D721Med (cell line): Measurements from ENCODE around the gene KSR1.

ENCODE experiments used
- DNase-seq: peaks from one replicate; pipeline ENCODE4 v3.0.0; 2011; ENCODE audit warnings: low spot score; ENCODE audit not compliant: insufficient read length
- FAIRE-seq: peaks from 2 replicates; lab custom pipeline; 2011; peaks lifted over from hg19 to GRCh38; lab: Jason Lieb, UNC
- CTCF ChIP-seq: IDR thresholded peaks from 2 replicates; pipeline ENCODE4 v1.5.1; 2012; ENCODE audit warnings: mild to moderate bottlenecking, control low read depth; ENCODE audit not compliant: insufficient read depth; ENCODE audit errors: missing control alignments

KSR1 gene

GRCh38 chr17:27485125-27485524, 28.9 kb downstream of the KSR1 start:
- FAIRE-seq (no peak), DNase-seq (no peak)
- TF ChIP-seq CTCF: no peak

- TF ChIP-seq CTCF: no peak
- FAIRE-seq: no peak
- no peak for DNase-seq
Observed at GRCh38 chr17:27485716-27486495, 29.7 kb downstream of the KSR1 start.

GRCh38 chr17:27486741-27487140, 30.5 kb downstream of the KSR1 start:
- no peak for TF ChIP-seq CTCF
- FAIRE-seq: no peak
- DNase-seq: no peak

GRCh38 chr17:27488231-27488630, 32.0 kb downstream of the KSR1 start:
- no peak for FAIRE-seq
- no peak for TF ChIP-seq CTCF
- DNase-seq: no peak

GRCh38 chr17:27489045-27489715, 32.9 kb downstream of the KSR1 start:
- DNase-seq: no peak
- no peak for FAIRE-seq
- TF ChIP-seq CTCF: no peak

- FAIRE-seq (no peak), DNase-seq (no peak)
Observed at GRCh38 chr17:27490391-27490790, 34.1 kb downstream of the KSR1 start.

More at GRCh38 chr17:27490391-27490790, 34.1 kb downstream of the KSR1 start:
- no peak for TF ChIP-seq CTCF
